NCI-H128 (cell line): ENCODE data around the gene ADGRA3.
"Not testable (repeated sequence)": the region's sequence is repeated elsewhere in the genome, so short reads cannot be mapped to it uniquely, and the experiment has no call there.

Experiments
- DNase-seq: peaks from one replicate; lab custom pipeline; 2025; ENCODE audit not compliant: unreplicated experiment; lab: John Stamatoyannopoulos, UW

The ADGRA3 gene

GRCh38 chr4:22384154-22384553 lies 131.7 kb downstream of the ADGRA3 start:
- no peak for DNase-seq

- not testable (repeated sequence) for DNase-seq
Observed at GRCh38 chr4:22382216-22382615, 133.7 kb downstream of the ADGRA3 start.

DNA sequence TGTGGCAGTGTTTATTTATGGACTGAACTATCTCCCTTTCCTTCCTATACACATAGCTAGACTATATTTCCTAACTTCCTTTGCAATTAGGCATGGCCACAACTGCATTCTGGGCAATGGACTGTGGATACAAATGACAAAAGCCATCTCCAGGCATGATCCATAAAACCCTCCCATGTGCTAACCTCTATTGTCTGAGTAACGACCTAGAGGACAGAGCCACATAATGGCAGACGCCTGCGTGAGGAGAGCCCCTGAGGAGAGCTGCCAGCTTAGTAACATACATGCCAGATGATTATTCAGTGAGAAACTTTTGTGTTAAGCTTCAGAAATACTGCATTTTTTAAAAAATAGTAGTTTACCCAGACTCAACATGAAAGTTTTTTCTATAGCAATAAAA lies 142.9 kb downstream of the ADGRA3 start:
- DNase-seq, result no peak

GRCh38 chr4:22369901-22370562 lies 145.8 kb downstream of the ADGRA3 start:
- DNase-seq, result no peak

GRCh38 chr4:22363787-22364186 lies 152.1 kb downstream of the ADGRA3 start:
- no peak for DNase-seq

- no peak for DNase-seq
Observed at GRCh38 chr4:22363036-22363435, 152.8 kb downstream of the ADGRA3 start.

- no peak for DNase-seq
Observed at GRCh38 chr4:22356987-22357596, 158.8 kb downstream of the ADGRA3 start.

GRCh38 chr4:22348410-22348809 lies 167.5 kb downstream of the ADGRA3 start:
- DNase-seq, result no peak

DNA sequence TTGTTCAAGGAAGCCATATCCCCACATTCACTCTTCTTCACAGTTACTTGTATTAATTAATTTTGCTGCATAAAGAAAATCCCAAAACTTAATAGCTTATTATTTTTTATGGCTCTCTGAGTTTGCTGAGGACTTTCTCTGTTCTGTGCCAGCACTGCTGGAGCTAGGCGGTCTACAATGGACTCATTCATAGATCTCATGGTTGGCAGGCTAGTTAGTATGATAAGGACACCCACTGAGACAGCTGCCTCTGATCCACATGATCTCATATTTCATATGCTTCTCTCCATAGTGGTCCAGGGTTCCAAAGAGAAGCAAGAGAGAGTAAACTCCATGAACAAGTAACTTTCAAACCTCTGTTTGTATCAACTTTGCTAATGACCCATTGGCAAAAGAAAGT lies 170.2 kb downstream of the ADGRA3 start:
- DNase-seq, result no peak

GRCh38 chr4:22345055-22345454 lies 170.8 kb downstream of the ADGRA3 start:
- no peak for DNase-seq

- DNase-seq, result no peak
Observed at GRCh38 chr4:22343606-22344005, 172.3 kb downstream of the ADGRA3 start.

GRCh38 chr4:22339491-22339890 lies 176.4 kb downstream of the ADGRA3 start:
- DNase-seq, result peak; percentile 37

- no peak for DNase-seq
Observed at GRCh38 chr4:22338796-22339195, 177.1 kb downstream of the ADGRA3 start.
